Measurements from ENCODE around the gene C3.

C3 gene

DNA sequence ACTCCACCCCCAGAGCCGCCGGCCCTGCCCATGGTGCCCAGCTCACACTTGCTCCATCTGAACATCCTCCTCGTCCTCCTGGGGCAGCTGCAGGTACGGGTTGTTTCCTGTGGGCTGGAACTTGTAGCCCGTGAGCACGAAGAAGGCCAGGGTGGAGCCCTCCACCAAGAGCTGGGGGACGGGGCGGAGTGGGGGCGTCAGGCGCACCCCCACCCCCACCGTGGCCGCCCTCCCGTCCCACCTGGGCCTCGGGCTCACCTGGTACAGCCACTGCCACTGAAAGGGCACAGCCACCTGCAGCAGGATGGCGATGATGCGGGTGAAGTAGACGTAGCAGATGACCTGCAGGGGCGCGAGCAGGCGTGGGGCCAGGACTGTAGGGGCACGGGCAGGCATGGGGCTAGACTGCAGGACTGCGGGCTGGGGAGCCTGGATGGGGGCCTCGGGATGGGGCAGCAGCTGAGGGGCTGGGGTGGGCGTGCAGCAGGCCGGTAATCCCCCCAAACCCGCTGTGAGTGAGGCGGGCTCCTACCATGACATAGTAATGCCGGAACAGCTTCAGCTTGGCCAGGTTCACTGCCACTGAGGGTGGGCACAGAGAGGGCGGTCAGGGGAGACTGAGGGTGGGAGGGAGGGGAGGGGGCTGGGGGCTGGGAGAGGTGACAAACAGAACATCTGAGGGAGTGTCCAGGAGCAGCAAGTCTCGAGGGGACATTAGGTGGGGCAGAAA is 10.7 kb upstream of the C3 start:
- no peak for DNase-seq (ENCODE audit: low read depth in 3 of 3)

DNA sequence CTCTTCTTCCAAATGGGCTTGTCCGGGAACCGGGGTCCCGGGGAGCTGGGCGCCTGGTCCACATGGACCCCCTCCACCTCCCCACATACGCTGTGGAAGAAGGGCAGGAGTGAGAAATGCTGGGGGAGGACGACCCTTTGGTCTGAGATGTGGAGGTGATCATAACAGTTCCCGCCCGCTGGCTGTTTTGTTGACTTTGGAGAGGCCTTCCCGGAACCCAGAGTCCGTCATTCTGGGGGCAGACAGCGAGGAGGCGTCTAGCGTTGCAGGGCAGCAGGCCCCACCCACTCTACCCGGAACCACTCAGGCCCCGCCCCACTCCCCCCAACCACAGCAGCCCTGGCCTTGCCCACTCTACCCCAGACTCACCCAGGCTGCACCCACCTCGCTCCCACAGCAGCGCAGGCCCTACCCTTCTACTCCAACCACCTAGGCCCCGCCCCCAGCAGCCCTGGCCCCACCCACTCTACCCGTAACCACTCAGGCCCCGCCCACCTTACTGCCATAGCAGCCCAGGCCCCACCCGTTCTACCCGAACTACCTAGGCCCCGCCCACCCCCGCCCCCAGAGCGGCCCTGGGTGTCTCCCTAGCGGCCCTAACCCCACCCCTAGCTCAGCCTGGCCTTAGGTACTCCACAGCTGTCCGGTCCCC is 9.8 kb upstream of the C3 start:
- no peak for DNase-seq (ENCODE audit: low read depth in 3 of 3)

DNA sequence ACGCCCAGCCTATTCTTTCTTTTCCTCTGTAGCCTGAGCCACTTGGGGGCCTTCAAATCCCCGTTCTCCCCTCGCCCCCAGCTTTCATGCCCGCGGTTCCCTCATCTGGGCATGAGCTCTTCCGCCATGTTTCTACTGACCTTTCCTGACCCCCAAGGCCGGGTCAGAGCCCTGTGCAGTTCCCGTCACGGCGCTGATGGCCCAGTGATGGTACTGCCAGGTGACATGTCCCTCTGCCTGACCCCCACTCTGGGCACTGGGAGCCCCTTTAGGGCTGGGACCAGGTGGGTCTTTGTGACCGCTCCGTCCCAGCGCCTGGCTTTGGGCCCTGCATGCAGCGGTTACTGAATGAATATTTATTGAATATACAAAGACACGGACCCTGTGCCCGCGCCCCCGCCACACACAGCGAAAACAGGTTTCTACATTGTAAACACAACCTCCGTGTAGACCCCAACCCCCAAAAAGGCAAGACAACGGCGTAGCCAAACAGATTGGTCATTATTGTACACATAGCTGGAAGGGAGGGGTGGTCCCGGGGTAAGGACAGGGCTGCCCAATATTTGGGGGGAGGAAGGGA is 9.2 kb upstream of the C3 start:
- DNase-seq (ENCODE audit: low read depth in 3 of 3), result no peak

DNA sequence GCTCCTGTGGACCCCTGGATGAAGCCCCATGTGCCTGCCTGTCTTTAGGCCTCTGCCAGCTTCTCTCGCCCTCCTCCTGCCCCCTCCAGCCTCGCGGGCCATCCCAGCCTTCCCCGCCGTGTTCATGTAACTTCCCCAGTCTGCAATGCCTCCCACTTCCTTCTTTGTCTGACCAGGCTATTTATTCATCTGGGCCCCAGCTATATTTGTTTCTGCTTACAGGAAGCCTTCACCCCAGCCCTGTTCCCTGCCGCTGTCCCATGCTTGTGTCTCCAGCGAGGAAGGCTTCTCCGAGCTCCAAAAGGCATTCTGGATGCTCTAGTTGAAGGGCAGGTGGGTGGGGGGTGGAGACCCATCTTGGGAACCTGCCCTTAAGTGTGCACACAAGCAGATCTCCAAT is 7.9 kb upstream of the C3 start:
- DNase-seq (ENCODE audit: low read depth in 3 of 3), result no peak

DNA sequence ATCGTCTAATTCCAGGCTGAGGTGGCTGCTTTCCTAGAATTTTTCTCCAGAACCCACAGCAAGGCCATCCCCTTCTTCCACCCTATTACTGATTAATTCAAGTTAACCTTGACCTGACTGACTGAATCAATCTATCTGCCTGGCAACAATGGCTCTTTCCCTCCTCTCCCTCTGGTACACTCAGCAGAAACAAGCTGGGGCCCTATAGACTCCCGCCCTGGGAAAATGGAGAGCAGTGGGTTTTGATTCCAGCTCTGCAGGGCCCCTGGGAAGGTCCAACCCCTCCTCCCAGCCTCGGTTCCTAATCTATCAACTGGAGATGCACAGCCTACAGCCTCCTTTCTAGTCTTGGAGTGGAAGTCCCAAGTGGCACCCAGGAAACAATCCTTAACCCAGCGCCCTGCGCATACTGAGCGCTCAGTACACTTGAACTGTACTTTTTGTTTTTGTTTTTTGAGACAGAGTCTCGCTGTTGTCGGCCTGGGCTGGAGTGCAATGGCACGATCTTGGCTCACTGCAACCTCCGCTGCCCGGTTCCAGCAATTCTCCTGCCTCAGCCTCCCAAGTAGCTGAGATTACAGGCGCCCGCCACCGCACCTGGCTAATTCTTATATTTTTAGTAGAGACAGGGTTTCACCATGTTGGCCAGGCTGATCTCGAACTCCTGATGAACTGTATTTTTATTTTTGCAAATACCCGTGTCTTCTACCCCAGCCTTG is 5.2 kb upstream of the C3 start:
- no peak for DNase-seq (ENCODE audit: low read depth in 3 of 3)

DNA sequence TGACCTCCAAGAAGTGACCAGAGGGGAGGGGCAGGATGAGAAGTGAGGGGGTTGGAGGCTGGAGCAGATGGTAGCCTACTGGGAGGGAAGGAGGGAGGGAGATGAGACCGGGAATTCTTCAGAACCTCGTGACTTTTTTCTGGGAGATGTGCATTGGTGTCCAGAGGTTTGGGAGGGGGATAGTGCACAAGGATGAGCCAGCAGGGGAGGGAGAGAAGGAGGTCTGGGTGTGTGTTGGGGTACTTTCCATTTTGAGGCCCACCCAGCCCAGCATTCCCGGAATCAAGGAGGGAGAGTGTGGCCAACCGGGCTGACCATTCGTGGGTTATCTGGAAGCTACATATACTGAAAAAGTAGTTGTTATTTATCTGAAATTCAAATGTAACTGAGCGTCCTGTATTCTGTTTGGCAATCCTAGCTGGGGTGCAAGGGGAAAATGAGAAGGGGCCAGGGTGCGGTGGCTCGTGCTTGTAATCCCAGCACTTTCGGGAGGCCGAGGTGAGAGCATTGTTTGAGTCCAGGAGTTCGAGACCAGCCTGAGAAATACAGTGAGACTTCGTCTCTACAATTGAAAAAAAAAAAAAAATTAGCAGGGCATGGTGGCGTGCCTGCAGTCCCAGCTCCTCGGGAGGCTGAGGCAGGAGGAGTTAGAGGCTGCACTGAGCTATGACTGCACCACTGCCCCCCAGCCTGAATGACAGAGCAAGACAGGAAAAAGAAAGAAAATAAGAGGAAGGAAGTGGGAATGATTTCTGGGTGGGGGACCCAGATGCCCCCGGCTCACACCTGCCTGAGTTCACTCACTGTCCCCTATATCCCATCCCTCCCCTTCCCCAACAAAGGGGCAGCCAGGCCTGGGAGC is 4.4 kb upstream of the C3 start:
- no peak for DNase-seq (ENCODE audit: low read depth in 3 of 3)

DNA sequence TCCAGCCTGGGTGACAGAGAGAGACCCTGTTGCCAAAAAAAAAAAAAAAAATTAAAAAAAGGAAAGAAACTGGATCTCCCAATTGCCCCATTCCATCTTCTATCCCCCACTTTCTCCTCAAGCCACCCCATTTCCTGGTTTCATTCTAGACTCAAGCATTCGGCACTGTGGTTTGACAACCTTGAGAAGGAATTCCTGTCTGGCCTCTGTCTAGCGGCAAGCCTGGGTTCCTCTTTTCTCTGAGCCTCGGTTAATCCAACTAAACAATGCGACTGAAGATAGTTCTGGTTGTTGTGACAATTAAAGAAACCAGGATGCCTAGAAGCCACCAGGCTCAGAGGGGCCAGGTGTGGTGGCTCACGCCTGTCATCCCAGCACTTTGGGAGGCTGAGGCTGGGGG is 3.3 kb upstream of the C3 start:
- DNase-seq (ENCODE audit: low read depth in 3 of 3), result no peak

DNA sequence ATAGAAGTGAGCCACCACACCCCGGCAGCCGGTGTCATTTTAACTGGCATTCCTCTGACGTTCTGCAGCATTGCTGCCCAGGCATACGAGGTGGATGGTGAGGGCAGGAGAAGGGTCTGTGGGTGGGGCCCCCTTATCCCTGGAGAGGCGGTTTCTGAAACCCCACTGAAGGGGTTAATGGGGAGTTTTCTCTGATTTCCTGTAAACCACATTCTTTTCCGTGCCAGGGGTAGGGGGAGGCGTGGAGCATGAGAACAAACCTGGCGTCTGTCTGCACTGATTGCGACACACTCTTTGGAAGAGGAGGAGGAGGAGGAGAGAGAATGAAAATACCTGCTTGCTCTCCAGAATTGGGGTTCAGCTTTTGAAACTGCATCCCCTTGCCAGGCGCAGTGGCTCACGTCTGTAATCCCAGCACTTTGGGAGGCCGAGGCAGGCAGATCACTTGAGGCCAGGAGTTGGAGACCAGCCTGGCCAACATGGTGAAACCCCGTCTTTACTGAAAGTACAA is 2.7 kb upstream of the C3 start:
- DNase-seq (ENCODE audit: low read depth in 3 of 3), result no peak

DNA sequence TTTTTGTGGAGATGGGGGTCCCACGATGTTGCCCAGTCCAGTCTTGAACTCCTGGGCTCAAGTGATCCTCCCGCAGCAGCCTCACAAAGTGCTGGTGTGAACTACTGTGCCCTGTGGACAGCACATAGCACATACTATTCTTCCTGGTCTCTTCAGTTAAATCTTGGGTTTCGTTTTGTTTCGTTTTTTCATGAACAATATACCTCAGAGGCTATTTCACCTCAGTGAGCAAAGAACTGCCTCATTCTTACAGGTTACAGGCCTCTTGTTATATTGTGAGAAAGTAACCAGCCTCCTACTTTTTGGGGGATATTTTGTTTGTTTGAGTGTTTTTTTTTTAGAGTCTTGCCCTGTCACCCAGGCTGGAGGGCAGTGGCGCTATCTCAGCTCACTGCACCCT is 1.3 kb upstream of the C3 start:
- DNase-seq (ENCODE audit: low read depth in 3 of 3), result no peak

DNA sequence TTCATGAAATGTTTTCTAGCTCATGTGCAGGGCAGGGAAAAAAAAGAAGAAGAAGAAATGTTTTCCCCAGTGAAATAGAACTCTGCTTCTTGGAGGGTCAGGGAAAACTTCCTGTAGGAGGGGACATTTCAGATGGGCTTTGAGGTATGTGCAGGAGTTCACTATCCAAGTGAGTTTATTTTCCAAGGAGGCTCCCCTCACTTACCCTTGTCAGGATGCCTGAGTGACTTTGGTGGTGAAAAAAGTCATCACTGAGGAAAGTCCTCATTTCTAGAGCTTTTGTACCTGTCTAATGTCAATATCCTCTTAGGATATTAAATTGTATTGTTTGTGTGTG is 656 bp upstream of the C3 start:
- DNase-seq (ENCODE audit: low read depth in 3 of 3), result no peak

DNA sequence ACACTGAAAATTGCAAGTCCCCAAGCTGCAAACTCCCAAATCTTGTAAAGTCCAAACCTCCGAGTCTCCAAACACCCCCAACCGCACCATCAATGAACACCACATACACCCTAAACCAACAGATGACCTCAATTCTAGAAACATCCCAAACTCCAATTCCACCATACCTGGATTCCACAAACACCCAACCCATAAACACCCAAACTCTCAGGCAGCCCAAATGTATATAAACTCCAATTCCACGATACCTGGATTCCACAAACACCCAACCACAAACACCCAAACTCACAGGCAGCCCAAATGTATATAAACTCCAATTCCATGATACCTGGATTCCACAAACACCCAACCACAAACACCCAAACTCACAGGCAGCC is 470 bp downstream of the C3 start:
- DNase-seq (ENCODE audit: low read depth in 3 of 3), result no peak

DNA sequence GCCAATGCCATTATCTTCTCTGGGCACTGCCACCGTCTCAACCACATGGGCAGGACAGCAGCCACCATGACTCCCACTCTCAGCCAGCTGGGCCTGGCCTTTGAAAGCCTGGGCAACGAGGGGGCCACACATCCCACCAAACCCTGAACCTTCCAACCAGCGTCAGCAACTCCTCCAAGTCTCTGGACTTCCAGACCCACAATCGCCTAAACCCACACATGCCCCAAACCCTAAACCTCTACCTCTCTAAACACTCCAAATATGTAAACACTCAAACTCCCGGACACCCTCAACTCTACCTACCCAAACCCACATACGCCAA is 949 bp downstream of the C3 start:
- no peak for DNase-seq (ENCODE audit: low read depth in 3 of 3)

DNA sequence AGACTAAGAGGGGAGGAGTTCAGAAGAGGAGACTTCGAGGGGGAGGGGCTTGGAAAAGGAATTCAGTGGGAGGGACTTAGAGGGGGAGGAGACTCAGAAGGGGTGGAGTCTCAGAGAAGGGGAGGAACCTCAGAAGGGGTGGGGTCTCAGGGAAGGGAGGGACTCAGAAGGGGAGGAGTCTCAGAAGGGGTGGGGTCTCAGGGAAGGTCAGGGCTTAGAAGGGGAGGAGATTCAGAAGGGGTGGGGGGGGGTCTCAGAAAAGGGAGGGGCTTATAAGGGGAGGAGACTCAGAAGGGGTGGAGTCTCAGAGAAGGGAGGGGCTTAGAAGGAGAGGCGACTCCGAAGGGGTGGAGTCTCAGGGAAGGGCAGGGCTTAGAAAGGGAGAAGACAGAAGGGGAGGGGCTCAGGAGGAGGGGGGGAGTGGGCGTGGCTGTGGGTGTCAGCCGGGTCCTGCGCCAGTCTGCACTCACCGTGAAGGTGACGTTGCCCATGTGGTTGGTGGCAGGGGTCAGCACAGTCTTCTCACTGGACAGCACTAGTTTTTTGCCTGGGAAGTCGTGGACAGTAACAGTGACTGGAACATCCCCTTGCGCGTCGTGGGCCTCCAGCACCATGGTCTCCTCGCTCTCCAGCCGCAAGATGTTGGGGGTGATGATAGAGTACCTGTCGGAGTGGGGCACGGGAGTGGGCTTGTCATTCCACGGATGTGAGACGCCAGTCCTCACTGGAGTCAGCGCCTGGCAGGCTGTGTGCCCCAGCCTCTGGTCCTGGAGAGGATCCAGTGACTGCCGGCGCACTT is 1.5 kb downstream of the C3 start:
- DNase-seq (ENCODE audit: low read depth in 3 of 3), result no peak

DNA sequence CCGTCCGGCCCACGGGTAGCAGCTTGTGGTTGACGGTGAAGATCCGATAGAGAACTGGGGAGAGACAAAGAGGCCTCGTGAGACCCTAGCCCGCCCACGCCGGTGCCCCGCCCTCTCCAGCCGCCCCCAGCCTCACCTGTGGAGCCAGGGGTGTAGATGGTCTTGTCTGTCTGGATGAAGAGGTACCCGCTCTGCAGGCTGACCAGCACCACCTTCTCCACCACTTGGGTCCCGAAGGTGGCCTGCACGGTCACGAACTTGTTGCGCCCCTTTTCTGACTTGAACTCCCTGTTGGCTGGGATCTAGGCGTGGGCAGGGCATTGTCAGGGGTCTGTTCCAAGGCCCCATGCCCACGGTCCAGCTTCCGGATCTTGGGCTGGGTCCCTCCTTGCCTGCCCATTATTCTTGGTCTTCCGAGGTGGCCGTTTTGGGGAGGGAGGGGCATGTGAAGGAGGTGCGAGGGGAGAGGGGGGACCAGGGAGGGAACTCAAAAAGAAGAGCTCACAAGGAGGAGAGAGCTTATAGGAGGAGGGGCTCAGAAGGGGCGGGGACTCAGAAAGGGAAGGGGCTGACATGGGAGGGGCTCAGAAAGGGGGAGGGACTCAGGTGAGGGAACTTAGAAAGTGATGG is 2.2 kb downstream of the C3 start:
- no peak for DNase-seq (ENCODE audit: low read depth in 3 of 3)

DNA sequence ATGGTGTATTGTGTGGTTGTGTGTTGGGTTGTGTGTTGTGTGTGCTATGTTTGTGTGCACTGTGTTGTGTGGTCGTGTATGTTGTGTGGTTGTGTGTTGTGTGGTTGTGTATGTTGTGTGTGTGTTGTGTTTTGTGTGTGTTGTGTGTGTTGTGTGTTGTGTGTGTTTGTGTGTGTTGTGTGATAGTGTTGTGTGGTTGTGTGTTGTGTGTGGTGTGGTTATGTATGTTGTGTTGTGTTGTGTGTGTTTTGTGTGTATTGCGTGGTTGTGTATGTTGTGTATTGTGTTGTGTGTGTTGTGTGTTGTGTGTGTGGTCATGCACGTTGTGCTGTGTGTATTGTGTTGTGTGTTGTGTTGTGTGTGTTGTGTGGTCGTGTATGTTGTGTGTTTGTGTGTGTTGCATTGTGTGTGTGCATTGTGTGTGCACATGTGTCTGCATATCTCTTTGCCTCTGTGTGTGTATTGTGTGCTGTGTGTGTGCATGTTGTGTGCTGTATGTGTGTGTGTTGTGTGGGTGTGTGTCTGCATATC is 2.9 kb downstream of the C3 start:
- no peak for DNase-seq (ENCODE audit: low read depth in 3 of 3)

DNA sequence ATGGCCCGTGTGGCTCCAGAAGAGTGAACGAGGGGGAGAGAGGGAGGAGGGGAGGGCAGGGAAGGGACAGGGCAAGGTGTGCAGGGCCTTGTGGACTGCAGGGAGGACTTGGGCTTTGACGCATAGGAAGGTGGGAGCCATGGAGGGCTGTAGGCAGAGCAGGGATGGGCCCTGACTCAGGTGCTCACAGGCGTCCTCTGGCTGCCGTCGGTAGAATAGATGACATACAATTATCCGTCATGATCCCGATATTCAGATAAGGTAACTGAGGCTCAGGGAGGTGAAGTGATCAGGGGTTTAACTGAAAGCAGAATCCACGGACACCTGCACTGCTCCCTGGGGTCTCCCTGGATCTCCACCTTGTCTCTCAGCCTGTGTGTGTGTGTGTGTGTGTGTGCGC is 3.4 kb downstream of the C3 start:
- DNase-seq (ENCODE audit: low read depth in 3 of 3), result no peak

DNA sequence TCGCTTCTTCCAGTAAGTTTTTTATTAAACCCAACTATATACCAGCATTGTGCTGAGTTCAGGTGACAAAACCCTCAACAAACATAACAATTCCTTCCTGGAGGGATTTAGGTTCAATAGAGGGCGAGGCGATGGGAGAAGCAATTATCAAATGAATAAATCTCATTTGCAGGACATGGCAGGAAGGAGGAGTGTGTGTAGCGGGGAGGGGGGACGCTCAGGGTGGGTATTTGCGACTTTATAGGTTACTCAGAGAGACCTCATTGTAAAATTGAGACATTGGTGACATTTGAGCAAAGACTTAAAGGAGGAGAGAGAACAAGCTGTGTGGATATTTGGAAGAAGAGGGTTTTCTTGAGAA is 3.9 kb downstream of the C3 start:
- no peak for DNase-seq (ENCODE audit: low read depth in 3 of 3)

DNA sequence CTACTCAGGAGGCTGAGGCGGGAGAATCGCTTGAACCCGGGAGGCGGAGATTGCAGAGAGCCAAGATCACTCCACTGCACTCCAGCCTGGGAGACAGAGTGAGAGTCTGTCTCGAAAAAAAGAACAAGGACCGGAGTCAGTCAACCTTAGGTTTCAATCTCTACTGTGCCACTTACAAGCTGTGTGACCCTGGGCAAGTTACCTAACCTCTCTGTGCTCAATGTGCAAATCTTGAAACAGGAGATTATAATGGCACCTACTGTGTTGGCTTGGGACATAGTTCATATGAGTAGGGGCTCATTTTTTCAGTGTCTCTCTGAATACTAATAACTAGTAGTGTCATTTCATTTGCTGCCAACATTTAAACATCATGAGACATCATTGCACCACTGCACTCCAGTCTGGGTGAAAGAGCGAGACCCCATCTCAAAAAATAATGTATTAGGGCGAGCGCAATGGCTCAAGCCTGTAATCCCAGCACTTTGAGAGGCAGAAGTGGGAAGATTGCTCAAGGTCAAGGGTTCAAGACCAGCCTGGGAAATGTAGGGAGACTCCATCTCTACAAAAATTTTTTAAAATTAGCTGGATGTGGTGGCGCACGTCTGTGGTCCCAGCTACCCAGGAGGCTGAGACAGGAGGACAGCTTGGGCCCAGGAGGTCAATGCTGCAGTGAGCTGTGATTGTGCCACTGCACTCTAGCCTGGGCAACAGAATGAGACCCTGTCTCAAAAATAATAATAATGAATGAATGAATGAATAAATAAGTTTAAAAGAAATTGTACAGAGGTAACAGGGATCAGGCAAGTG is 5.5 kb downstream of the C3 start:
- no peak for DNase-seq (ENCODE audit: low read depth in 3 of 3)

DNA sequence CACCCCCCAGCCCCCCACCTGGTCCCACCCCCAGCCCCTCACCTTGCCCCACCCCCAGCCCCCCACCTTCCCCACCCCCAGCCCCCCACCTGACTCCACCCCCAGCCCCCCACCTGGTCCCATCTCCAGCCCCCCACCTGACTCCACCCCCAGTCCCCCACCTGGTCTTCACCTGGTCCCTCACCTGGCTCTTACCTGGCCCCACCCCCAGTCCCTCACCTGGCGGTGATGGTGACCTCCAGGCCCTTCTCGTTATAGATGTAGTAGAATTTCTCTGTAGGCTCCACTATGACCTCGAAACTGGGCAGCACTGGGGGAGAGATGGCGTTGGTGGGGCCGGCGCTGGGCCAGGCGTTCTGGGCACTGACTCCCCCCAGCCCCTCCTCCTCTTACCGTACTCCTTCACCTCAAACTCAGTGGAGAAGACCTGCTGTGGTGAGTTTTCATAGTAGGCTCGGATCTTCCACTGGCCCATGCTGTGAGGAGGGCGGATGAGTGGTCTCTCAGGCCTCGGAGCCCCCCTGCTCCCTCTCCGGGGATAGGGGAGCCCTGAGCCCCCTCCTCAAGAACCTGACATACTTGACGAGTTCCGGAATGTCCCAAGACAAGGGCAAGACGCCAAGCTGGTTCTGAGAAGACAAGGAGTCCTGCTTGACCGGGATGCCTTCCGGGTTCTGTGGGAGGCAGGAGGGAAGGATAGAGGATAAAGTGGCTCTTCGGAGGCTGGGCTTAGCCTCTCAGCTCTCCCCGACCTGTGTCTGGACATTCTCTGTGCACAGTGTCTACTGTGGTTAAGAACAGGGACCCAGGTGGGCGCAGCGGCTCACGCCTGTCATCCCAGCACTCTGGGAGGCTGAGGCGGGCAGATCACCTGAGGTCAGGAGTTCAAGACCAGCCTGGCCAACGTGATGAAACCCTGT is 6.4 kb downstream of the C3 start:
- DNase-seq (ENCODE audit: low read depth in 3 of 3), result no peak

All from stimulated activated CD4-positive, alpha-beta T cell treated with anti-CD3 and anti-CD28 coated beads, TNF-alpha, amount 100 ng/mL, for 4 hours (primary cell).